ENCODE measurements around the gene PRDM15. TPM values are rescaled to one million over a fixed set of nuclear protein-coding genes. Genes with fewer than 3 reads are reported as not detected.

PRDM15 gene
- polyA plus RNA-seq, 1 donor = 3.8 TPM

- no peak for DNase-seq (ENCODE audit: low read depth)
Observed at GRCh38 chr21:41864311-41865001, 14.7 kb downstream of the PRDM15 start.

GRCh38 chr21:41863439-41863740 is 15.8 kb downstream of the PRDM15 start:
- DNase-seq (ENCODE audit: low read depth) = no peak

DNA sequence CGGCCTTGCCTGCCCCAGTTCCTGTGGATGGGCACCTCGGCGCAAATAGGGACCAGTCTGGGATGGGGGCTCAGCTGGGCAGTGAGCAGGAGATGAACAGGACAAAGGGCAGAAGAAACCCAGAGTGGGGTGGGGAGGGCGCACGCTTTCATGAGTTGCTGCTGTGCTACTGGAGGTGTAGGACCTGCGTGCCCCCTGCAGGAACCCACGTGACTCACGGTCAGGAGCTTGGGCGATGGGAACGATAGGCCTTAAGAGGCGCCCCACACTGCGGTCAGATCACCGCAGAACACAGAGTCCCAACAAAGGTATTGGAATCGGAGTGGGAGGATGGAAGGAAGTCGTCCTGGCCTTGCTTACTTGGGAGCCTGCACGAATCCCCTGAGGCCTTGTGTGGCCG is 17.2 kb downstream of the PRDM15 start:
- no peak for DNase-seq (ENCODE audit: low read depth)

DNA sequence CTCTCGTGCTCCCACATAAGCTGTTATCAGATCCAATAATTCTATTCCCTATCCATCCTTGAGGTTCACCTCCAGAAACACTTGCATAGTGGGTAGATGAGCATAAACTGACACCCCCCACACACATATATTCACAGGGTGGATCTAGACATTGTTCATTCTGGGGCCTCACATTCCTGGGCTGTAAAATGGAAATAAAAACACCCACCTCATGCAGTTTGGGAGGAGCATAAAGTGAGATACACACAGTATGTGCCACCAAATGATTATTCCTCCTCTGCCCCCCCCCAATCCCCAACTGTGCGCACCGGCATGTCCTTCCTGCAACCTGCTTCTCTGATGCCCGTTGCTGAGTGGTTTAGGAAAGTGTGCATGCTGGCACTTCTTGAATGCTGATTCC is 17.9 kb downstream of the PRDM15 start:
- no peak for DNase-seq (ENCODE audit: low read depth)

GRCh38 chr21:41859297-41859980 is 19.7 kb downstream of the PRDM15 start:
- DNase-seq (ENCODE audit: low read depth) = no peak

- DNase-seq (ENCODE audit: low read depth) = no peak
Observed at GRCh38 chr21:41858466-41859296, 20.5 kb downstream of the PRDM15 start.

DNA sequence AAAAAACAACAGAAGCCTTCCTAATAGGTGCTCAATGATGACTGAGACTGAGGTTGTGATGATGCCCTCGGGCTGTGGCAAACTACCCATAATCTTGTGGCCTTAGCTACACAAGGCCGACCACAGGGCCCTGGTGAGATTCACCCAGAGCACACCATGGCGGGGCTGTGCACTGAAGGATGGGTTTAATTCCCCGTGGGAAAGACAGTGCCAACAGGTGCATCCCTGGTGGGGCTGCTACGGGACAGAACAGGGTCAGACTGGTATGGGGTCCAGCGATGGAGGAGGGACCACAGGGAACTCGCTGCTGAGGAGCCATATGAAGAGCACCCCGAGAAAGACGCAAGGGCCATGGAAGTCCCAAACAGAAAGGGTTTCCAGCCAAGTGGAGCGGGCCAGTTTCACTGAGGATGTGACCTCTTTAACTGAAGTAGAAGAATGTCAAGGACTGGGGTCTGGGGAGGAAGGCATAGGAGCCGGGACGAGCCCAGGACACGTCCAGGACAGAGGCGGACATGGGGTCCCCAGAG is 21.3 kb downstream of the PRDM15 start:
- DNase-seq (ENCODE audit: low read depth) = no peak

DNA sequence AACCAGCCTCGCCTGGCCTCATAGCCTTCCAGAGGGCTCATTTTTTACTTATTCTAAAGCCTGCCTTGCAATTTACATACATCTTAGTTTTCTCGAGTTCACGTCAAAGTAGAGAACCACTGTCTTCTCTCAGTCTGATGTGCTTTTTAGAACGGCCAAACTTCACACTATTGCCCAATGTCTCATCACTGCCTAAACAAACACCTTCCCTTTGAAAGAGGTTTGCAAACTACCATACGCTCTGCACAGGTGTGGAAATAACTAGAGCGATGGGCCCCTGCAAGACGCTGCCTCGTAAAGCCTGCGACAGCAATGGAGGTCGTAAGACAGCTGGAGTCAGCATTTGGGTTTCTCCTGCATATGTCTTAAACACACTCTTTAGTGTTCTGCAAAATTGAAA is 22.6 kb downstream of the PRDM15 start:
- DNase-seq (ENCODE audit: low read depth) = no peak

- no peak for DNase-seq (ENCODE audit: low read depth)
Observed at GRCh38 chr21:41854426-41854995, 24.6 kb downstream of the PRDM15 start.

DNA sequence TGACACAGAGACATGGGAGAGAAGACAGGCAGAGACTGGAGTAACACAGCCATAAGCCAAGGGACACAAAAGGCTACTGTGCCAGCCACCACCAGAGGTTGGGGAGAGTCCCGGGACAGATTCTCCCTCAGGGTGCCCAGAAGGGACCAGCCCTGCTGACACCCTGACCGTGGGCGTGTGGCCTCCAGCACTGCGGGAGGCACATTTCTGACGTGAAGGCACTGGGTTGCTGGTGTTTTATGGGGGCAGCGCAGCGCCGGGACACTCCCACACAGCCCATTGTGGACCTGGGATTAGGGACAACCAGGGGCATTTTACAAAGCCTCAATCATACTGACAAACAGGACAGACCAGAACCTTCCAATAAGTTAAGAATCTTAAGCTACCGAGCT is 26.2 kb downstream of the PRDM15 start:
- DNase-seq (ENCODE audit: low read depth) = no peak

DNA sequence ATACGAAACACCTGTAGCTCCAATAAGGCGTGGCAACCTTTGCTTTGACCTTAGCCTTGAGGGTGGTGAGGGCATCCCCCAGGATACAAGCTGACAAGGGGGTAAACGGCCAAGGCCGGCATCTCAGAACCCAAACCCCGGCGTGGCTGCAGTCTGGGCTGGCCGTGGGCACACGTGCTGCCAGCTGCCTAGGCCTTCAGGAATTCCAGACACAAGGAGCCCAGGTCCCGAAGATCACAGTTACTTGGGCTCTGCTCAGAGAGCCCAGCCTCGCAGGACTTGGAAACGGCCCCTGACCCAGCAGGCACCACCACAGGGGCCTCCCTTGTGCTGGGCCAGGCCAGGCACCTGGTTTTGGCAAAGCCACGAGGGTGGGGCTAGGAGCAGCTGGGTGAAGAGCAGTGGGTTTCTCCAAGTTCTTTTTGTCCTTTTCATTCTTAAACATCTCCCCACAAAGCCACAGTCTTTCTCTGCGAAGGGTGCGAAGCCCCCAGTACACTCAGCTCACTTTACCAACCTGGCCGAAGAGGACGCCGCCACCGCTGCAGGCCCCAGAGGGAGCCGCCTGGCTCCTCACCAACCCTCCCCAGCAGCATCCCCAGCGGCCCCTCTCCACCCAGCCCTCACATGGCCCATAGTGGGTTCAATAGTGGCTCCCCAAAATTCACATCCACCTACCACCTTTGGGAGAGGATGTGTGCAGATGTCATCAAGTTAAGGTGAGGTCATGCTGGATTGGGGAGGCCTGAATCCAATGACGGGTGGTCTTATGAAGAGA is 26.8 kb downstream of the PRDM15 start:
- no peak for DNase-seq (ENCODE audit: low read depth)

DNA sequence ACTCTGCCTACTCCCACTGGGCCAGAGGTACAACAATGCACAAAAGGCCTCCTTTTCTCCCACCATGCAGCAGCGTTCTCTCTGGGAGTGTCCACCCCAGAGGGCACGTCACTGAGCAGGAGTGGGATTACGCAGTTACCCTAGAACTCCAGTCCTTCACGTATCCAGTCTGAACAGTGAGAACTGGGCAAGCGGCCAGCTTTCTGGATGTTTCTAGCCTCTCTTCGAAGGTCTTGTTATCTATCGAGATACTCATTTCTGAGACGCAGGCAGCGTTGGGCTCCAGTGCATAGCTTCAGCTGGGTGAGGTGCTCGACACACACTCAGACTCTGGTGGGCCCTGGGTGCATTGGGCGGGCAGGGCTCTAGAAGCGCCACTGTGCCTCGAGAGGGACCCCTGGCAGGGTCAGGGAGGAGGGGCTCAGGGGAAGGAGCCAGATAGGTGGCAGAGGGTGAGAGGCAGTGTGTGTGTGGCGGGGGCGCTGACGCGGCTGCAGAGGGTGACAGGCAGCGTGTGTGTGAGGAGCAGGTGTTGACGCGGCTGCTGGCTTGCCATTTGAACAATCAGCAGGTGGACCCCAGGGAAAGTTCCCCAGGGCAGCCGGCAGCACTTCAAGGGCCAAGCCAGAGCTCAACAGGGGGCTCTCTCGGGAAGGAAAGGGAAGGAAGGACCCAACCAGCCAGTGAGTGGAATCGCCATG is 27.9 kb downstream of the PRDM15 start:
- DNase-seq (ENCODE audit: low read depth) = no peak

GRCh38 chr21:41850085-41850484 is 29.1 kb downstream of the PRDM15 start:
- DNase-seq (ENCODE audit: low read depth) = no peak

DNA sequence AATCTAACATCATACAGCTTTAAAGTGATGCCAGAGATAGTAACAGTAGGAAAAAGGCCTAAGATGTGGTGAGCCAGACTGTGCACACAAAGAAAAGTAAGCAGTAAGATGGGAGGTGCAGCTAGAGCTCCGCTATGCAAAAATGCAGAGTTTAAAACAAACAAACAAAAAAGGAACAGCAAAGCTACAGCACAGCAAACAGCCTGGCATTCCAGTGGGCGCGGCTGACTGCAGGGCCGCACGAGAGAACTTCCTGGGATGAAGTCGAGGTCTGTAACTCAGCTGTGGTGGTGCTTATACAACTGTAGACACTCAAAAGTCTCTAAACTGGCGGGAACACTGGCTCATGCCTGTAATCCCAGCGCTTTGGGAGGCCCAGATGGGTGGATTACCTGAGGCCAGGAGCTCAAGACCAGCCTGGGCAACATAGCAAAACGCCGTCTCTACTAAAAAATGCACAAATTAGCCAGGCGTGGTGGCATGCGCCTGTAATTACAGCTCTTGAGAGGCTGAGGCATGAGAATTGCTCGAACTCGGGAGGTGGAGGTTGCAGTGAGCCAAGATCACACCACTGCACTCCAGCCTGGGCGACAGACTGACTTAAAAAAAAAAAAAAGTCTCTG is 30.1 kb downstream of the PRDM15 start:
- no peak for DNase-seq (ENCODE audit: low read depth)

- no peak for DNase-seq (ENCODE audit: low read depth)
Observed at GRCh38 chr21:41848533-41848932, 30.6 kb downstream of the PRDM15 start.

- DNase-seq (ENCODE audit: low read depth) = no peak
Observed at GRCh38 chr21:41847066-41847804, 31.9 kb downstream of the PRDM15 start.

DNA sequence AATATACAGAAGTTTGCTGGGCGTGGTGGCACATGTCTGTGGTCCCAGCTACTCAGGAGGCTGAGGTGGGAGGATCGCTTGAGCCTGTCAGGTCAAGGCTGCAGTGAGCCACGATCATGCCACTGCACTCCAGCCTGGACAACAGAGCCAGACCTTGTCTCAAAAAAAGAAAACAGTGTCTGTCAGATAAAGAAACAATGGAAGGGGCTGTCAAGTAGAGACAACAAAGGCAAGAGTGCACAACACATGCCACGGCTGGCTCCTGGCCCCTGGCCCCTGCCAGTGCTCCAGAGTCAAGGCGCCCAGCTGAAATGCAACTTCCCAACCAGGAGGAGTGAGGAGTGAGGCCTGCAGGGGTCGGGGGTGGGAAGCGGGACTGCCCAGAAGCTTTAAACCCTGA is 32.6 kb downstream of the PRDM15 start:
- DNase-seq (ENCODE audit: low read depth) = no peak

GRCh38 chr21:41846033-41846317 is 33.2 kb downstream of the PRDM15 start:
- DNase-seq (ENCODE audit: low read depth) = no peak

- no peak for DNase-seq (ENCODE audit: low read depth)
Observed at GRCh38 chr21:41845310-41846032, 33.7 kb downstream of the PRDM15 start.
